ENCODE measurements around the gene KHDC3L. TPM values are rescaled to one million over a fixed set of nuclear protein-coding genes. Genes with fewer than 3 reads are reported as not detected.

KHDC3L gene, protein sequence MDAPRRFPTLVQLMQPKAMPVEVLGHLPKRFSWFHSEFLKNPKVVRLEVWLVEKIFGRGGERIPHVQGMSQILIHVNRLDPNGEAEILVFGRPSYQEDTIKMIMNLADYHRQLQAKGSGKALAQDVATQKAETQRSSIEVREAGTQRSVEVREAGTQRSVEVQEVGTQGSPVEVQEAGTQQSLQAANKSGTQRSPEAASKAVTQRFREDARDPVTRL
- not detected for total RNA-seq

DNA sequence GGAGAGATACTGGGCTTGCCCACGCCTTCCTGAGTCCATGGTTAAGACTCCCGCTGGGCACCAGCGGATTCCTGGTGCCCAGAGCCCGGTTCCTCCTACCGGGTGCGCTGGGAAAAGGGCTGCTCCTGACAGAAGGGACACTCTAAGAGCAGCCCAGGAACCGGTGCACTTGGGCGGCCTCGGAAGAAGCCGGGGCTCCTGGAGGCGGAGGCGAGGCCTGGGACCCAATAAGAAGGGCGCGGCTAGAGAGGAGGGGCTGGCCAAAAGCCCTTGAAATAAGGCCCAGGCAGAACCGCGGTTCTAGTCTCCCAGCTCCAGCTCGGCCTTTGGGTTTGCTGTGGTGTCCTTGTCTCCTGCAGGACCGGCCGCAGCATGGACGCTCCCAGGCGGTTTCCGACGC lies at the start of gene KHDC3L:
Gene KHDC3L, plus strand, starts transcription at position 301 of the 400 bp plus-strand sequence. Its CDS starts 72 bp downstream, at position 373.
- TF ChIP-seq POLR2A (IDR thresholded peaks at IDR 0.05) = no peak
- TF ChIP-seq, protein P1, sequence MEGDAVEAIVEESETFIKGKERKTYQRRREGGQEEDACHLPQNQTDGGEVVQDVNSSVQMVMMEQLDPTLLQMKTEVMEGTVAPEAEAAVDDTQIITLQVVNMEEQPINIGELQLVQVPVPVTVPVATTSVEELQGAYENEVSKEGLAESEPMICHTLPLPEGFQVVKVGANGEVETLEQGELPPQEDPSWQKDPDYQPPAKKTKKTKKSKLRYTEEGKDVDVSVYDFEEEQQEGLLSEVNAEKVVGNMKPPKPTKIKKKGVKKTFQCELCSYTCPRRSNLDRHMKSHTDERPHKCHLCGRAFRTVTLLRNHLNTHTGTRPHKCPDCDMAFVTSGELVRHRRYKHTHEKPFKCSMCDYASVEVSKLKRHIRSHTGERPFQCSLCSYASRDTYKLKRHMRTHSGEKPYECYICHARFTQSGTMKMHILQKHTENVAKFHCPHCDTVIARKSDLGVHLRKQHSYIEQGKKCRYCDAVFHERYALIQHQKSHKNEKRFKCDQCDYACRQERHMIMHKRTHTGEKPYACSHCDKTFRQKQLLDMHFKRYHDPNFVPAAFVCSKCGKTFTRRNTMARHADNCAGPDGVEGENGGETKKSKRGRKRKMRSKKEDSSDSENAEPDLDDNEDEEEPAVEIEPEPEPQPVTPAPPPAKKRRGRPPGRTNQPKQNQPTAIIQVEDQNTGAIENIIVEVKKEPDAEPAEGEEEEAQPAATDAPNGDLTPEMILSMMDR (IDR thresholded peaks at IDR 0.05) = no peak
- H3K4me3 ChIP-seq (ENCODE audit: low read depth, poor library complexity, severe bottlenecking) = no peak within 1 kb of the TSS
- no peak for DNase-seq (ENCODE audit: low spot score in 2 of 2)
- intact Hi-C loops (cut with DNase I; ENCODE audit: low total_unique reads) = no loop called here
- WGBS, 2 donors = 91 to 92% methylated on average over 23 of the region's 23 CpGs

DNA sequence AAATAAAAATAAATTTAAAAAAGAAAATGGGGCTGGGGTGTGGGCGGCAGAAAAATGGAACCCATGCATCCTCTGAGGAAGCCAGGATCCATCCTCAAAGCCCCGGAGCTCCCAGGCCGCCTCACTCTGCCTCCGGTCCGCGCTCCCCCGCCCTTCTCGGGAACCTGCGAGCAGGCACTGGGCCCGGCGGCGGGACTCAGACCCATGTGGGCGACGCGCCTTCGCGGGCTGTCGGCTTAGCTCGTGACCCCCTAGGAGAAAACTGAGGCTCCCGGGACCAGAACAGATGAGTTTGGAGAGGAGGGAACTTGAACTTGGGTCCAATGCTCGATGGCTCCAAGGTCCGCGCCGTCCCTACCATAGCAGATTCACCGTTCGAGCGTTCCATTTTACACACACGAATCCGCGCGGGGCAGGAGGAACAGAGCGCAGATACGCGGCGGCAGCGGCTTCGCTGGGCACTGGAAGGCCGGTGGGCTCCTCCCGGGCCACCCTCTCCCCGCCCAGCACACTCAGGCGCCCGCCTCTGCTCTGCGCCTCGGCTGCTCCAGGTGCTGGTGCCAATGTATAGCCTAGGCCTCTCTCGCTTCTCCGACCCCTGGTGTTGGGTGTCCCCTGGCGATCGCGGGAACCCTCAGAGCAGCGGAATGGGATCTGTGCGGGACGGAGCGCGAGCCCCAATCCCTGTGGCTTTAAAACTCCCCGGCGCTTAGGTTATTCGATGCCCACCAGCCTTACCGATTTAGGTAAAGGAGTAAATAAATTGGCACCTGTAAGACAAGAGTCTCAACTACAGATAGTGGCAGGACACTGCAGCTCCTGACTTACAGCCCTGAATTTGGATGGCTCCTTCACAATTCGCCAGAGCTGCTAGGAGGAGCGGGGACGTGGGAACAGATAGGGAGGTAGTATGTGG lies 47.6 kb upstream of the KHDC3L start:
- WGBS, 2 donors = 18 to 27% methylated on average over 47 to 60 of the region's 61 CpGs
- no peak for DNase-seq (ENCODE audit: low spot score in 2 of 2)
- TF ChIP-seq, protein P1 (IDR thresholded peaks at IDR 0.05) = no peak
- TF ChIP-seq POLR2A (IDR thresholded peaks at IDR 0.05) = no peak
- intact Hi-C loops (cut with DNase I; ENCODE audit: low total_unique reads) = no loop called here
- H3K4me3 ChIP-seq (ENCODE audit: low read depth, poor library complexity, severe bottlenecking) = no peak overlapping the region

DNA sequence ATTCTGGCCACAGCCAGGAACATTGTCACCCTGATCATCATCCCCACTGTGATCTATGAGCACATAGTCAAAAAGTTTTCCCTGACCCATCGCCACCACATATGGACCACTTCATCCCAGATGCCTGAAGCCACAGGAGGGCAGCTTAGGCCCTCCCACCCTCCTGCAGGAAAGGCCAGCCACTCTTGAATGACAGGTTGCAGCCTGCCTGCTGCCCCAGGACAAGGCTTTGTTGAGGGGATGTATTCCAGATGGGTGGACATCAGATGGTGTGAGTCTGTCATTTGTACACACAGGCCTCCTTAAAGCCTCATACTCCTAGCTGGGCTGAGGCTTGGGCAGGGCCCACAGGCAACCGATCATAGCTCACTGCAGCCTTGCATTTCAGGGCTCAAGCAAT lies 39.1 kb upstream of the KHDC3L start:
- 93 to 96% methylated on average over 2 of the region's 2 CpGs for WGBS, 2 donors
- DNase-seq (ENCODE audit: low spot score in 2 of 2) = no peak
- H3K4me3 ChIP-seq (ENCODE audit: low read depth, poor library complexity, severe bottlenecking) = no peak overlapping the region
- intact Hi-C loops (cut with DNase I; ENCODE audit: low total_unique reads) = no loop called here
- TF ChIP-seq POLR2A (IDR thresholded peaks at IDR 0.05) = no peak
- TF ChIP-seq, protein P1 (IDR thresholded peaks at IDR 0.05) = no peak

DNA sequence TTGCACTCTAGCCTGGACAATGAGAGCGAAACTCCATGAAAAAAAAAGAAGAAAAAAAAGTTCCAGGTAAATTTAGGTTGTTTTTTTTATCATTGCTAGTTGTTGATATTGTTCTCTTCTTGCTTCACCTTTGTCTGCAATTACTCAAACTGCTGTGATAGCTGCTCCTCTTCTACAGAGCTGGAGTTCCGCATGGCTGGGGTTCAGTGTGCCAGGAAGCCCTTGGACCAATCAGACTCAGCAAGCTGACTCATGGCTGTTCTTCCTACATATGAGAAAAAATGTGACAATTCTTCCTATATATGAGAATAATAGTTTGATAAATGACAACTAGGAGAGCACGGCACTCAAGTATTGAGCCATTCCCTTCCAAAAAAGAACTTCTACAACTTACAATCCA lies 36.8 kb upstream of the KHDC3L start:
- no peak for TF ChIP-seq POLR2A (IDR thresholded peaks at IDR 0.05)
- intact Hi-C loops (cut with DNase I; ENCODE audit: low total_unique reads) = no loop called here
- 90 to 95% methylated on average over 3 of the region's 3 CpGs for WGBS, 2 donors
- no peak overlapping the region for H3K4me3 ChIP-seq (ENCODE audit: low read depth, poor library complexity, severe bottlenecking)
- DNase-seq (ENCODE audit: low spot score in 2 of 2) = peak in 1 of 2 donors; percentile 25

DNA sequence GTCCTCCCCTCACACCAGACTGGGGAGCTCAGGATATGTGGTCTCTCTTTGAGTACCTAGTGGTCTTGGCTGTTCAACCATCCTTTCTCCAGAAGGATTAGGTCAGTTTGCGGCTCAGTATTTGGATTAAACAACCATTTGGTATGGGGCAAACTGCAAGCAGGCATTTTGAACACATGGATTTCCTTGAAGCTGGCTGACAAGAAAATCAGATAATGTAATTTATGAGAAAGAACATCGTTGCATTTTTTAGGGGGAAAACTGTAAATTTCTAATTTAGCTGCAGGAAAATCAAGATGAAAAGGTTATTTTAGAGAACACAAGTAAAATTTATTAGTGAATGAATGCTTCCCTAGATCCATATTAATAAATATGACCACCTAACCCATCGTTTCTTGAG lies 33.7 kb upstream of the KHDC3L start:
- intact Hi-C loops (cut with DNase I; ENCODE audit: low total_unique reads) = no loop called here
- no peak for TF ChIP-seq POLR2A (IDR thresholded peaks at IDR 0.05)
- TF ChIP-seq, protein P1 (IDR thresholded peaks at IDR 0.05) = no peak
- WGBS, 2 donors = 46 to 56% methylated on average over 3 of the region's 3 CpGs
- H3K4me3 ChIP-seq (ENCODE audit: low read depth, poor library complexity, severe bottlenecking) = no peak overlapping the region
- DNase-seq (ENCODE audit: low spot score in 2 of 2) = no peak

DNA sequence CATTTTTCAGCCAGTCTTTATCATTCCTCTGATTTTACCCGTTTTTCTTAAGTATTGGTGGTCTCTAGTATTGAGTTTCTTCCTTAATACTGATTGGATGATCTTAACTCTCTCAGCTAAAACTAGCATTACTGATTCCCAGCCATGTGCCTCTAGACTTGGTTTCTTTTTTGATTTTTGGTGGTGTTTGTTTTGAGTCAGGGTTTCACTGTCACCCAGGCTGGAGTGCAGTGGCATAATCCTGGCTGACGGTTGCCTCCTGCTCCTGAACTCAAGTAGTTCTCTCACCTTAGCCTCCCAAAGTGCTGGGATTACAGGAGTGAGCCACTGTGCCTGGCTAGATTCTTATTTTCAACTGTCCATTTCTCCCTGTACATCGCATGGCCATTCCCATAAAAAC lies 33.3 kb upstream of the KHDC3L start:
- no peak for TF ChIP-seq POLR2A (IDR thresholded peaks at IDR 0.05)
- TF ChIP-seq, protein P1 (IDR thresholded peaks at IDR 0.05) = no peak
- intact Hi-C loops (cut with DNase I; ENCODE audit: low total_unique reads) = no loop called here
- DNase-seq (ENCODE audit: low spot score in 2 of 2) = peak in 1 of 2 donors; percentile 37
- H3K4me3 ChIP-seq (ENCODE audit: low read depth, poor library complexity, severe bottlenecking) = no peak overlapping the region
- 68 to 72% methylated on average over 3 of the region's 3 CpGs for WGBS, 2 donors

All from lower leg skin (tissue), 4 donors.